ENCODE results near the gene TMEM101. TPM values are rescaled to one million over a fixed set of nuclear protein-coding genes. Genes with fewer than 3 reads are reported as not detected.

TMEM101 gene
- total and polyA plus RNA-seq, 2 experiments from 2014 or later, result 33.4 to 41.0 TPM

GRCh38 chr17:43970366-43970765 is 44.4 kb downstream of the TMEM101 start:
- Histone ChIP-seq H3K4me1 (ENCODE audit: insufficient read depth) (no peaks in the 10 kb centered on the region), H3K9me2 (replicated peaks; ENCODE audit: insufficient read depth) (no peaks in the 10 kb centered on the region), H3K4me3 (no peak overlapping the region), H4K20me1 (ENCODE audit: insufficient read depth, poor library complexity, severe bottlenecking) (no peaks in the 10 kb centered on the region), H3K4me2 (no peak overlapping the region), H3K27me3 (peaks cover 22% of the 10 kb centered on the region), H3K79me2 (no peaks in the 10 kb centered on the region), H2AFZ (no peak overlapping the region), H3K36me3 (replicated peaks; ENCODE audit: insufficient read depth, low read depth) (no peaks in the 10 kb centered on the region), H3K27ac (no peak overlapping the region), H3K9me3 (ENCODE audit: low read depth) (no peaks in the 10 kb centered on the region)
- no peak for TF ChIP-seq EZH2phosphoT487 (IDR thresholded peaks at IDR 0.05; ENCODE audit: low read depth, severe bottlenecking, unreplicated experiment)
- WGBS (ENCODE audit: low lambda C conversion rate, missing lambda C conversion rate), result 78% methylated on average over 4 of the region's 4 CpGs
- no peak for DNase-seq (ENCODE audit: low spot score)

GRCh38 chr17:43967251-43967875 is 47.4 kb downstream of the TMEM101 start:
- H3K4me3 ChIP-seq, result no peak overlapping the region
- H3K4me1 ChIP-seq (ENCODE audit: insufficient read depth), result no peaks in the 10 kb centered on the region
- no peaks in the 10 kb centered on the region for H3K36me3 ChIP-seq (replicated peaks; ENCODE audit: insufficient read depth, low read depth)
- DNase-seq (ENCODE audit: low spot score), result no peak
- no peaks in the 10 kb centered on the region for H3K79me2 ChIP-seq
- no peaks in the 10 kb centered on the region for H4K20me1 ChIP-seq (ENCODE audit: insufficient read depth, poor library complexity, severe bottlenecking)
- TF ChIP-seq EZH2 (IDR thresholded peaks at IDR 0.05; ENCODE audit: borderline replicate concordance) (no peak), CTCF (IDR thresholded peaks at IDR 0.05; ENCODE audit: poor library complexity) (no peak), EZH2phosphoT487 (IDR thresholded peaks at IDR 0.05; ENCODE audit: low read depth, severe bottlenecking, unreplicated experiment) (no peak)
- H3K9me2 ChIP-seq (replicated peaks; ENCODE audit: insufficient read depth), result no peaks in the 10 kb centered on the region
- no peak overlapping the region for H3K27ac ChIP-seq
- no peak overlapping the region for H3K4me2 ChIP-seq
- peaks cover 15% of the 10 kb centered on the region for H3K27me3 ChIP-seq
- H2AFZ ChIP-seq, result no peak overlapping the region
- H3K9me3 ChIP-seq (ENCODE audit: low read depth), result no peaks in the 10 kb centered on the region
- 51% methylated on average over 9 of the region's 9 CpGs for WGBS (ENCODE audit: low lambda C conversion rate, missing lambda C conversion rate)

- Histone ChIP-seq H3K27ac (no peak overlapping the region), H3K36me3 (replicated peaks; ENCODE audit: insufficient read depth, low read depth) (no peaks in the 10 kb centered on the region), H3K79me2 (no peaks in the 10 kb centered on the region), H4K20me1 (ENCODE audit: insufficient read depth, poor library complexity, severe bottlenecking) (no peaks in the 10 kb centered on the region), H3K4me2 (no peak overlapping the region), H3K9me2 (replicated peaks; ENCODE audit: insufficient read depth) (no peaks in the 10 kb centered on the region), H3K9me3 (ENCODE audit: low read depth) (no peaks in the 10 kb centered on the region), H3K27me3 (peaks cover 21% of the 10 kb centered on the region), H2AFZ (no peak overlapping the region), H3K4me1 (ENCODE audit: insufficient read depth) (no peaks in the 10 kb centered on the region), H3K4me3 (no peak overlapping the region)
- TF ChIP-seq EZH2 (IDR thresholded peaks at IDR 0.05; ENCODE audit: borderline replicate concordance), result no peak
- no peak for TF ChIP-seq EZH2phosphoT487 (IDR thresholded peaks at IDR 0.05; ENCODE audit: low read depth, severe bottlenecking, unreplicated experiment)
- TF ChIP-seq CTCF (IDR thresholded peaks at IDR 0.05; ENCODE audit: poor library complexity), result no peak
- 78% methylated on average over 3 of the region's 3 CpGs for WGBS (ENCODE audit: low lambda C conversion rate, missing lambda C conversion rate)
- no peak for DNase-seq (ENCODE audit: low spot score)
Observed at GRCh38 chr17:43966276-43966675, 48.5 kb downstream of the TMEM101 start.

- Histone ChIP-seq H3K4me2 (no peak overlapping the region), H4K20me1 (ENCODE audit: insufficient read depth, poor library complexity, severe bottlenecking) (no peaks in the 10 kb centered on the region), H3K9me2 (replicated peaks; ENCODE audit: insufficient read depth) (no peaks in the 10 kb centered on the region), H3K27me3 (peaks cover 14% of the 10 kb centered on the region), H3K4me1 (ENCODE audit: insufficient read depth) (no peaks in the 10 kb centered on the region), H3K36me3 (replicated peaks; ENCODE audit: insufficient read depth, low read depth) (no peaks in the 10 kb centered on the region), H3K79me2 (no peaks in the 10 kb centered on the region), H3K4me3 (no peak overlapping the region), H3K27ac (no peak overlapping the region), H3K9me3 (ENCODE audit: low read depth) (no peaks in the 10 kb centered on the region), H2AFZ (no peak overlapping the region)
- no peak for DNase-seq (ENCODE audit: low spot score)
- TF ChIP-seq EZH2phosphoT487 (IDR thresholded peaks at IDR 0.05; ENCODE audit: low read depth, severe bottlenecking, unreplicated experiment) (no peak), EZH2 (IDR thresholded peaks at IDR 0.05; ENCODE audit: borderline replicate concordance) (no peak), CTCF (IDR thresholded peaks at IDR 0.05; ENCODE audit: poor library complexity) (no peak)
- WGBS (ENCODE audit: low lambda C conversion rate, missing lambda C conversion rate), result 75% methylated on average over 7 of the region's 7 CpGs
Observed at GRCh38 chr17:43962479-43962878, 52.3 kb downstream of the TMEM101 start.

Measured in hepatocyte (in vitro differentiated cells).